SK-N-SH treated with all-trans-retinoic acid at 6 μM for 48 hours (cell line): ENCODE data around the gene MYH9.
"Not testable (repeated sequence)": the region's sequence is repeated elsewhere in the genome, so short reads cannot be mapped to it uniquely, and the experiment has no call there.

ENCODE experiments used
- ATAC-seq: fragments of 200-7000 bp; cut with Tn5 transposase; 3 replicates; pipeline ENCODE4 v1.9.1; 2020; ENCODE audit warnings: mild to moderate bottlenecking, moderate library complexity
- ARNTL ChIP-seq: fragments of 450-650 bp; formaldehyde crosslinking; IDR thresholded peaks from 2 replicates; pipeline ENCODE4 v1.5.0; 2020; ENCODE audit warnings: low read depth, mild to moderate bottlenecking, moderate library complexity, borderline replicate concordance
- CSDC2 ChIP-seq: fragments of 250-450 bp; sonication (Bioruptor Pico); IDR thresholded peaks from 2 replicates; pipeline ENCODE4 v1.5.0; 2020; ENCODE audit warnings: mild to moderate bottlenecking, moderate library complexity
- CSRNP3 ChIP-seq: fragments of 250-450 bp; sonication (Bioruptor Pico); IDR thresholded peaks from 2 replicates; pipeline ENCODE4 v1.5.1; 2021; ENCODE audit warnings: mild to moderate bottlenecking, moderate library complexity
- ESRRG ChIP-seq: fragments of 250-450 bp; sonication (Bioruptor Pico); IDR thresholded peaks from 2 replicates; pipeline ENCODE4 v1.6.1; 2021; ENCODE audit warnings: mild to moderate bottlenecking
- ISL1 ChIP-seq: fragments of 250-450 bp; sonication (Bioruptor Pico); IDR thresholded peaks from 2 replicates; pipeline ENCODE4 v2.1.2; 2022; ENCODE audit warnings: mild to moderate bottlenecking, moderate library complexity
- PATZ1 ChIP-seq: fragments of 250-450 bp; sonication (Bioruptor Pico); IDR thresholded peaks from 2 replicates; pipeline ENCODE4 v1.8.0; 2020; ENCODE audit warnings: mild to moderate bottlenecking, moderate library complexity, borderline replicate concordance
- RARB ChIP-seq: fragments of 250-450 bp; sonication (Bioruptor Pico); IDR thresholded peaks from 2 replicates; pipeline ENCODE4 v1.8.0; 2021; ENCODE audit warnings: mild to moderate bottlenecking, moderate library complexity
- SNAI2 ChIP-seq: fragments of 250-450 bp; sonication (Bioruptor Pico); IDR thresholded peaks from 2 replicates; pipeline ENCODE4 v1.5.0; 2020; ENCODE audit warnings: mild to moderate bottlenecking, moderate library complexity
- TCF4 ChIP-seq: fragments of 250-450 bp; sonication (Bioruptor Pico); IDR thresholded peaks from 2 replicates; pipeline ENCODE4 v1.8.0; 2021; ENCODE audit warnings: mild to moderate bottlenecking, moderate library complexity, borderline replicate concordance
- TOX ChIP-seq: fragments of 250-450 bp; sonication (Bioruptor Pico); IDR thresholded peaks from 2 replicates; pipeline ENCODE4 v1.8.0; 2021; ENCODE audit warnings: mild to moderate bottlenecking, moderate library complexity, borderline replicate concordance
- TSHZ2 ChIP-seq: fragments of 250-450 bp; sonication (Bioruptor Pico); IDR thresholded peaks from 2 replicates; pipeline ENCODE4 v1.5.0; 2020; ENCODE audit warnings: mild to moderate bottlenecking, moderate library complexity
- ZFP3 ChIP-seq: fragments of 250-450 bp; sonication (Bioruptor Pico); IDR thresholded peaks from 2 replicates; pipeline ENCODE4 v1.5.0; 2020; ENCODE audit warnings: mild to moderate bottlenecking, moderate library complexity
- ZFP30 ChIP-seq: fragments of 450-650 bp; formaldehyde crosslinking; IDR thresholded peaks from 2 replicates; pipeline ENCODE4 v1.5.0; 2022; ENCODE audit warnings: mild to moderate bottlenecking, moderate library complexity
- ZNF565 ChIP-seq: fragments of 450-650 bp; formaldehyde crosslinking; conservative IDR thresholded peaks from 2 replicates; pipeline ENCODE4 v1.5.0; 2020; ENCODE audit warnings: low read depth, mild to moderate bottlenecking, moderate library complexity
- ZNF70 ChIP-seq: fragments of 450-650 bp; formaldehyde crosslinking; IDR thresholded peaks from 2 replicates; pipeline ENCODE4 v1.5.0; 2020; ENCODE audit warnings: mild to moderate bottlenecking, moderate library complexity
- ZNF8 ChIP-seq: fragments of 450-650 bp; formaldehyde crosslinking; IDR thresholded peaks from 2 replicates; pipeline ENCODE4 v1.5.0; 2020; ENCODE audit warnings: mild to moderate bottlenecking, moderate library complexity

Gene MYH9

GRCh38 chr22:36274531-36274930 lies 113.2 kb downstream of the MYH9 start:
- ATAC-seq, result no peak
- TF ChIP-seq ZNF8 (CRISPR knock-in tag), result no peak
- no peak for TF ChIP-seq ESRRG
- no peak for TF ChIP-seq ZNF70
- TF ChIP-seq SNAI2 (CRISPR knock-in tag), result no peak
- no peak for TF ChIP-seq ZFP30 (CRISPR knock-in tag)
- no peak for TF ChIP-seq TOX (CRISPR knock-in tag)
- TF ChIP-seq ARNTL, result no peak

- not testable (repeated sequence) for ATAC-seq
Measured at GRCh38 chr22:36271951-36272350, 115.8 kb downstream of the MYH9 start.

- not testable (repeated sequence) for ATAC-seq
Measured at GRCh38 chr22:36271231-36271630, 116.5 kb downstream of the MYH9 start.

GRCh38 chr22:36267896-36268485 lies 119.8 kb downstream of the MYH9 start:
- TF ChIP-seq ESRRG, result no peak
- no peak for TF ChIP-seq CSRNP3 (CRISPR knock-in tag)
- no peak for TF ChIP-seq ZNF70
- TF ChIP-seq TSHZ2 (CRISPR knock-in tag), result no peak
- no peak for TF ChIP-seq TCF4 (CRISPR knock-in tag)
- TF ChIP-seq ZFP3 (CRISPR knock-in tag), result no peak
- TF ChIP-seq ZNF565 (CRISPR knock-in tag), result no peak
- no peak for TF ChIP-seq ARNTL
- TF ChIP-seq CSDC2 (CRISPR knock-in tag), result no peak
- no peak for TF ChIP-seq RARB (CRISPR knock-in tag)
- no peak for TF ChIP-seq ISL1 (CRISPR knock-in tag)
- no peak for TF ChIP-seq PATZ1 (CRISPR knock-in tag)
- no peak for TF ChIP-seq TOX (CRISPR knock-in tag)
- TF ChIP-seq ZNF8 (CRISPR knock-in tag), result no peak
- peak; percentile 5; the same call in 1 of the 3 replicates for ATAC-seq

- TF ChIP-seq TCF4 (CRISPR knock-in tag), result no peak
- TF ChIP-seq ISL1 (CRISPR knock-in tag), result no peak
- no peak for TF ChIP-seq RARB (CRISPR knock-in tag)
- no peak for ATAC-seq
Measured at GRCh38 chr22:36267058-36267457, 120.7 kb downstream of the MYH9 start.

GRCh38 chr22:36263886-36264664 lies 123.7 kb downstream of the MYH9 start:
- ATAC-seq, result not testable (repeated sequence)

GRCh38 chr22:36263216-36263673 lies 124.5 kb downstream of the MYH9 start:
- ATAC-seq, result not testable (repeated sequence)

GRCh38 chr22:36262307-36262706 lies 125.5 kb downstream of the MYH9 start:
- not testable (repeated sequence) for ATAC-seq

GRCh38 chr22:36261675-36262074 lies 126.1 kb downstream of the MYH9 start:
- ATAC-seq, result not testable (repeated sequence)
